GM12892 (cell line): ENCODE measurements around the gene SCAMP2.

Experiments used
- POLR2A ChIP-seq: IDR thresholded peaks from 2 replicates; pipeline ENCODE4 v1.6.1; 2011; ENCODE audit warnings: low read depth, low read length, control low read depth
- TAF1 ChIP-seq: IDR thresholded peaks from 2 replicates; pipeline ENCODE4 v1.6.1; 2011; ENCODE audit warnings: low read depth, mild to moderate bottlenecking, control low read depth, low read length, borderline replicate concordance

DNA sequence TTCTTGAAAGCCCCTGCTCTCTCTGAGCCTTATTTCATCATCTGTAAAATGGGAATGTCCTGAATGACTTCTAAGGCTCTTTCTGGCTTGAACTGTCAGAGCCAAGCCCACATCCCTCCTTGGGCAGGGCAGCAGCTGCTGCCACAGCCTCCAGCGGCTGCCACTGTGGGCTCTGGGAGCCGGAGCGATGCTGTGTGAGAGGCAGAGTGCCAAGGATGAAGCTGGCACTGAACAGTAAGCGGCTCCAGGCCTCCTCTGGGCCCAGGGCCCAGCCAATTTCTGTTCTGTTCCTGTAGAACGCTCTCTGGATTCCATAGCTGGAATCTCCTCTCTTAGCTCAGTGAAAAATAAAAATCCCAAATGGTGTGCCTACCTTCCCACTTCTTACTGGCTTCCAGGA is 42.3 kb downstream of the SCAMP2 start:
- TF ChIP-seq TAF1 (no peak), POLR2A (no peak)
